Measurements from ENCODE around the gene CD274. TPM values are rescaled to one million over a fixed set of nuclear protein-coding genes. Genes with fewer than 3 reads are reported as not detected.

The CD274 gene
- total RNA-seq, 2 experiments from 2014 or later: 25.0 to 30.1 TPM

DNA sequence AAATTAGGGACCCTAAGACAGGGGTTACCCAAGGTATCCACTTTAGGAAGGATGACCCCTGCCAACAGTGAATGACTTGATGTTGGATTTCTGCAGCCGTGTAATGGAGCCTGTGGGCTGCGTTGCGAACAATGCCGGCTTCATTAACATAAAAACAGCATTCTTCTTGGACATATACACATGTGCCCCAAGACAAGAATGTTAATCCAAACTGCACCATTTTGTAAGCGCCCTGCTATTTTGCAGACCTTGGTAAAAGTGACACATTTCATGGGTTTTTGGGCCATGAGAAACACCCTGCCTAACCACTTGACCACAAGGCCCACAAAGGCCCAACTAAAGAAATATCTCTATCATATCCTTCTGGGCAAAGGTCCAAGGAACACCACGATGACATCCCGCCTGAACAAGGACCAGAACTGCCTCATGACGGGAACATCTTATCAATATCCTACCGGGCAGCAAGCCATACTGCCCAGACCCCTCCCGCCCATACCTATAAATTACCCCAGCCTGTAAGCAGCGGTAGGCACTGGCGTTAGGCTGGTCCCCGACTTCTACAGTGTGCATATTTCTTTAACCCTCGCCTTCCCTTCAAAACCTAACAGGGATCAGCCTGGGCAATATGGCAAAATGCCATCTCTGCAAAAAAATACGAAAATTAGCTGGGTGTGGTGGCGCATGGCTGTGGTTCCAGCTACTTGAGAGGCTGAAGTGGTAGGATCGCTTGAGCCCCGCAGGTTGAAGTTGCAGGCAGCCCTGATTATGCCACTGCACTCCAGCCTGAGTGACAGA is 50.3 kb downstream of the CD274 start:
- H3K36me3 Mint-ChIP-seq (ENCODE audit: low read depth): peaks cover 6% of the 10 kb centered on the region
- ChIA-PET CTCF (interaction anchor here (1.2 kb wide), 1 partner anchor 10 kb away, joined by 4 read pairs; the partner anchor contains the start of gene PDCD1LG2), POLR2A (no interaction called here)
- ATAC-seq: no peak
- no peak overlapping the region for H3K27ac Mint-ChIP-seq
- H3K27me3 Mint-ChIP-seq: peaks cover 4% of the 10 kb centered on the region
- H3K4me1 Mint-ChIP-seq: peaks cover 7% of the 10 kb centered on the region
- intact Hi-C loops (cut with DNase I, micrococcal nuclease): no loop called here
- peaks cover 14% of the 10 kb centered on the region for H3K9me3 Mint-ChIP-seq (ENCODE audit: low read depth)
- DNase-seq: no peak
- H3K4me3 Mint-ChIP-seq: no peak overlapping the region

DNA sequence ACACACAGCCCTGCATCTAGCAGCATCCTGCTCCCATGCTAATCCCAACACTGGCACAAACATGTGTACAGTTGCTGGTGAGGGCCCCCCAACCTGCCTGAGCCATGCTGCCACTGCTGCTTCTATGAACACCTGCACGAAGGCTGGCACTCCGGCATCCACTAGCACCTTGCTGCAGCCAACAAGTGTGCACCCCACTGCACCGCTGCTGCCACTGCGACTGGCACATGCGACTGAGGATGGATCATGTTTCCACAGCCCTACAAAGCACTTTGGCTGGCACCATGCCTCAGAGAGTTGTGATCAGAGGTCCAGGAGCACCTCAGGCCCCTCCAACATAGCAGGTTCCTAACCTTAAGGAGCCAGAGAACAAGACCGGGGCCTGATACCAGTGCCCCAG is 52.2 kb downstream of the CD274 start:
- ATAC-seq (no peak), DNase-seq (no peak)
- H3K27ac Mint-ChIP-seq: no peak overlapping the region
- H3K4me3 Mint-ChIP-seq: no peak overlapping the region
- intact Hi-C loops (cut with DNase I, micrococcal nuclease): no loop called here
- peaks cover 20% of the 10 kb centered on the region for H3K9me3 Mint-ChIP-seq (ENCODE audit: low read depth)
- peaks cover 7% of the 10 kb centered on the region for H3K4me1 Mint-ChIP-seq
- CTCF ChIA-PET: interaction anchor here (0.6 kb wide), 1 partner anchor 88 kb away, joined by 3 read pairs; no protein-coding TSS in a partner anchor
- POLR2A ChIA-PET: no interaction called here
- H3K36me3 Mint-ChIP-seq (ENCODE audit: low read depth): peaks cover 11% of the 10 kb centered on the region
- H3K27me3 Mint-ChIP-seq: peaks cover 4% of the 10 kb centered on the region

DNA sequence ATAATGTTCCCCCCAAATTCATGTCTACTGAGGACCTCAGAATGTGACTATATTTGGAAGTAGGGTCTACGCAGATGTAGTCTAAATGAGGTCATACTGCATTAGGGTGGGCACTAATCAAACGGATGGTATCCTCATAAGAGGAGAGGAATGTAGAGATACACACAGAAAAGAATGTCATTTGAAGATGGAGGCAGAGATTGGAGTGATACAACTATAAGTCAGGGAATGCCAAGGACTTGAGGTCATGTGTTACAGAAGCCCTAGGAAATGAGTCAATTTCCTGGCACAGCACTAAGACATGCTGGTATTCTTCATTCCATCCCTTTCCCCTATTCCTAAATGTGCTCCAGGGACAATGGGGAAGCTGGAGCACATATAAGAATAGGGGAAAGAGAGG is 59.2 kb downstream of the CD274 start:
- H3K36me3 Mint-ChIP-seq (ENCODE audit: low read depth): peaks cover 5% of the 10 kb centered on the region
- no peak overlapping the region for H3K4me3 Mint-ChIP-seq
- ATAC-seq: no peak
- intact Hi-C loops (cut with DNase I, micrococcal nuclease): no loop called here
- no peak for DNase-seq
- H3K27ac Mint-ChIP-seq: peak overlapping the region; percentile 89
- CTCF ChIA-PET: interaction anchor here (0.9 to 1.9 kb wide), 4 partner anchors 16 to 99 kb away, joined by 3 to 8 read pairs (median 4); no protein-coding TSS in a partner anchor
- POLR2A ChIA-PET: no interaction called here
- H3K9me3 Mint-ChIP-seq (ENCODE audit: low read depth): peaks cover 11% of the 10 kb centered on the region
- H3K27me3 Mint-ChIP-seq: peaks cover under 1% of the 10 kb centered on the region
- peaks cover 56% of the 10 kb centered on the region for H3K4me1 Mint-ChIP-seq

DNA sequence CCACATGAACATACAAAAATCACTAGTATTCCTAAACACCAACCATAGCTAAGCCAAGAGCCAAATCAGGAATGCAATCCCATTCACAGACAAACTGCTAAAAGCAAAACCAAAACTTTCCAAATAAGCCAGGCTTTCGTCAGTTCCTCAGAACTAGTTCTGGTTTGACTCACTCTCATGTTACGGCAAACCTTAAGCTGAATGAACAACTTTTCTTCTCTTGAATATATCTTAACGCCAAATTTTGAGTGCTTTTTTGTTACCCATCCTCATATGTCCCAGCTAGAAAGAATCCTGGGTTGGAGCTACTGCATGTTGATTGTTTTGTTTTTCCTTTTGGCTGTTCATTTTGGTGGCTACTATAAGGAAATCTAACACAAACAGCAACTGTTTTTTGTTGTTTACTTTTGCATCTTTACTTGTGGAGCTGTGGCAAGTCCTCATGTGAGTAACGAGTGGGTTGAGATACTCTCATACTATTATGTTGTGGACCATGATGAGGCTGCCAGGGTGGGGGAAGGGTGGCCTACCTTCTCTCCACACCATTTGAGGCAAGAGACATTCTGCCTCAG is 60.1 kb downstream of the CD274 start, which contains the start of gene PDCD1LG2:
TSS of gene PDCD1LG2 (plus strand) at position 172 of the 572 bp plus-strand sequence. CDS start 12,016 bp downstream, outside the sequence.
- H3K27me3 Mint-ChIP-seq: no peaks in the 10 kb centered on the region
- peaks cover 5% of the 10 kb centered on the region for H3K36me3 Mint-ChIP-seq (ENCODE audit: low read depth)
- intact Hi-C loops (cut with DNase I, micrococcal nuclease): loop anchor here (1.0 to 2.0 kb wide), 6 partner anchors 16 to 76 kb away; partner anchors contain the start of gene CD274 (in 1 of the 2)
- peak within 1 kb of the TSS; percentile 89 for H3K27ac Mint-ChIP-seq
- ATAC-seq (peak; percentile 92), DNase-seq (peak; percentile 78)
- peaks cover 50% of the 10 kb centered on the region for H3K4me1 Mint-ChIP-seq
- H3K4me3 Mint-ChIP-seq: peak within 1 kb of the TSS; percentile 64
- ChIA-PET POLR2A (interaction anchor here (0.6 to 1.4 kb wide), 3 partner anchors 51 to 534 kb away, joined by 4 to 6 read pairs (median 4); no protein-coding TSS in a partner anchor), CTCF (interaction anchor here (0.8 to 2.2 kb wide), 18 partner anchors 9 to 537 kb away, joined by 3 to 8 read pairs (median 4); partner anchors contain the start of gene CD274)
- peaks cover 6% of the 10 kb centered on the region for H3K9me3 Mint-ChIP-seq (ENCODE audit: low read depth)

DNA sequence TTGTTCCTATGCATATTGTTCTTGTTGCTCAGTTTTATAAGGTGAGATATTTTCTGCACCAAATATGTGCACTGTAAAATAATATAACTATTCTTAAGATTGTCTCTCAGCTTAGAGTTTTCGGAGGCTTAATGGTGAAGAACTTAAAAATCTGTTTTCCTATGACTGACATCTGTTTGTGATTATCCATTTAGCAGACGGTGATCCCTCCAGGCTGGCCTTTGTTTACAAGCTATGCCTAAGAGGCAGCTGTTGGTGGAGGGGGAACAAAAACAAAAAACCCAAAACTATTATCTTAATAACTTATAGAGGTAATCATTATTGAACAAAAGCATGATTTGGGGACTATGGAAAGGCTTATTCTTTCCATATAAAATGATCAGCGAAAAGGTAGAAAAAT is 60.6 kb downstream of the CD274 start:
- Mint-ChIP-seq H3K36me3 (ENCODE audit: low read depth) (peaks cover 5% of the 10 kb centered on the region), H3K27ac (peak overlapping the region; percentile 89), H3K27me3 (no peaks in the 10 kb centered on the region), H3K4me1 (peaks cover 50% of the 10 kb centered on the region), H3K4me3 (peak overlapping the region; percentile 64), H3K9me3 (ENCODE audit: low read depth) (peaks cover 6% of the 10 kb centered on the region)
- ATAC-seq (no peak), DNase-seq (no peak)
- intact Hi-C loops (cut with DNase I, micrococcal nuclease): loop anchor here (1.0 to 2.0 kb wide), 6 partner anchors 16 to 76 kb away; partner anchors contain the start of gene CD274 (in 1 of the 2)
- CTCF ChIA-PET: interaction anchor here (0.6 to 2.2 kb wide), 16 partner anchors 9 to 537 kb away, joined by 3 to 8 read pairs (median 4); partner anchors contain the start of gene CD274
- POLR2A ChIA-PET: interaction anchor here (0.6 to 1.4 kb wide), 3 partner anchors 52 to 535 kb away, joined by 4 to 6 read pairs (median 4); no protein-coding TSS in a partner anchor

DNA sequence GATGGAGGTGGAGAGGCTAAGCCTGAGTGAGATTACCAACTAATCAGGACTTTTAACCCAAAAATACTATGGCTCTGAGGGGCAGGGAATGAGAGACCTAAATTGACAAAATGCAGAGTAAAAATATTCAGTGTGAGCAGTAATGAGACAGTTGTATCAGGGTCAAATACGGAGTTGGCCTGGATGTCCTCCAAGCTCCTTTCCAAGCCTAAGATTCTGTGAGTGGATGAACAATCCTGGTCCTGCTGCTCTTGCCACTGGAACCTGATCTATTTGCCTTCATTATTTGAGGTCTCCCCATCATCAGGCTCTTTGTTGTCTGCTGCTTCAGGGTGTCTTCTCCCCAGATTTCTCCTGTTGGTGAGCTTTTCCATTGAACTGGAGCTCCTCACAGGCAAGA is 61.1 kb downstream of the CD274 start:
- POLR2A ChIA-PET: no interaction called here
- peaks cover 50% of the 10 kb centered on the region for H3K4me1 Mint-ChIP-seq

DNA sequence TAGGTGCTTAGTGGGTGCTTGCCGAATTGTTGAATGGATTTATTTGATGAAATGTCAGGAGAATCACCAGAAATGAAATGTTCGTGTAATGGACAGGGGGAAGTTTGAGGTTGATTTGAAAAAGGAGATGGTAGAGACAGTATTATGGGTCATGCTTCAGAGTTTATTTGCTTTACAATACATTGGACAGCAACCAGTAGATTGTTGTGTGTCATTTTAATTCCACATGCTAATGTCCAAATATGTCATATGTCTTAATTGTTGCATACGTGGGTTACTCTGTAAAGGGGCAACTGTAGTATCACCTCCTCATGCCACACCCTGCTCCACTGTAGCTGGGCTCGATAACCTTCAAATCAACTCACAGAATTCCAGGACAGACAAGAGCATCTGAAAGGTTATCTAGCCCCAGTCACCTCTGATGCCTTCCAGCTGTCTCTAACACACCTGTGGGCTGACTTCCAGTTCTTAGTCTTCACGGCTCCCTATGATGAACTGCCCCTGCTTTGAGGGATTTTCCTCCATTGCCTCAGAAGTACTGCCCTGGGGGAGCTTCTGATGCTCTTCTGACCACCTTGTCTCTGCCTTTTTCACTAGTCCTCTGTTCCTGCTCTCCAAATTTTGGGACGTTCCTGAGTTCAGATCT is 61.7 kb downstream of the CD274 start:
- ChIA-PET CTCF (interaction anchor here (1.2 to 2.2 kb wide), 3 partner anchors 10 to 538 kb away, joined by 3 to 7 read pairs (median 5); no protein-coding TSS in a partner anchor), POLR2A (no interaction called here)
- H3K4me3 Mint-ChIP-seq: peak overlapping the region; percentile 64
- H3K27me3 Mint-ChIP-seq: no peaks in the 10 kb centered on the region
- peak overlapping the region; percentile 55 for H3K27ac Mint-ChIP-seq
- H3K9me3 Mint-ChIP-seq (ENCODE audit: low read depth): peaks cover 1% of the 10 kb centered on the region
- no peak for DNase-seq
- peaks cover 2% of the 10 kb centered on the region for H3K36me3 Mint-ChIP-seq (ENCODE audit: low read depth)
- peaks cover 52% of the 10 kb centered on the region for H3K4me1 Mint-ChIP-seq
- intact Hi-C loops (cut with DNase I, micrococcal nuclease): loop anchor here (2.0 kb wide), 3 partner anchors 17 to 75 kb away; partner anchors contain the start of gene CD274 (in 1 of the 2)
- no peak for ATAC-seq

More for the DNA sequence above, 61.1 kb downstream of the CD274 start:
- intact Hi-C loops (cut with DNase I, micrococcal nuclease): loop anchor here (2.0 kb wide), 3 partner anchors 17 to 75 kb away; partner anchors contain the start of gene CD274 (in 1 of the 2)
- ATAC-seq (no peak), DNase-seq (no peak)
- Mint-ChIP-seq H3K36me3 (ENCODE audit: low read depth) (peaks cover 5% of the 10 kb centered on the region), H3K27ac (peak overlapping the region; percentile 89), H3K4me3 (peak overlapping the region; percentile 64), H3K9me3 (ENCODE audit: low read depth) (peaks cover 6% of the 10 kb centered on the region), H3K27me3 (no peaks in the 10 kb centered on the region)
- CTCF ChIA-PET: interaction anchor here (0.6 to 2.2 kb wide), 10 partner anchors 10 to 538 kb away, joined by 3 to 8 read pairs (median 4); partner anchors contain the start of gene CD274

DNA sequence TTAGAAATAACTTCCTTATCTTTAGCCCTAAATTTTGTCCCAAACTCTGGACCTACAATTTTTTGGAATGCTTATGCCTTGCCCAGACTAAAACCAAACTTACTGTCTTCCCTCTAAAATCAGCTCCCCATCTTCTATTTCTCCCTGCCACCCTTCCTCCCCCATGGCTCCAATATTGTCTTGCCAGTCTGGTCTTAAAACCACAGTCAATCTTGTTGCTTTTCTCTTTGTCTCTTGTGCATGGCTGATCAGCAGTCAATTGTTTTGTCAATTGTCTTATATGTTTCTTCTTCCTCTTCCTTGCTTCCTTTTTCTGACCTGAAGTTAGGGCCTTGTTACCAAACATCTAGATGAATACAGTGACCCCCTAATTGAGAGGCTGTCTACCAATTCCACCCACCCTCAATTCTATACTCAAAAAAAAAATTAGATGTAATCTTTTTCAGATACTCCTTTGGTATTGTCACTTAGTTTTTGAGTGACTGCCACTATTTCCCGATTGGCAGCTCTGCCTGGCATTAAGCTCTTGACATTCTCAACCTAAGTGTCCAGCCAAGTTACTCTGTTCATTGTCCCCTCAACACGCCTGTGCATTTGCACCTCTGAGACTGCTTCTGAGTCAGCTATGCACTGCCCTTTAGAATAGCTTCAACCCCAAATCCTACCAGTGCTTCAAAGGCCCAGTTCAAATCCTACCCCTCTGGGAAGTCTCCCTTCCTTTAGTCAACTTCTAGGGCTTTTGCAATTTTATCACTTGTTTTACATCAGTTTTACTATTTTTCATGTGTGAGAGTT is 62.5 kb downstream of the CD274 start:
- DNase-seq: no peak
- intact Hi-C loops (cut with DNase I, micrococcal nuclease): no loop called here
- CTCF ChIA-PET: no interaction called here
- Mint-ChIP-seq H3K27me3 (no peaks in the 10 kb centered on the region), H3K4me3 (no peak overlapping the region), H3K9me3 (ENCODE audit: low read depth) (no peaks in the 10 kb centered on the region), H3K27ac (no peak overlapping the region), H3K4me1 (peaks cover 58% of the 10 kb centered on the region), H3K36me3 (ENCODE audit: low read depth) (no peaks in the 10 kb centered on the region)
- ATAC-seq: no peak
- POLR2A ChIA-PET: no interaction called here

DNA sequence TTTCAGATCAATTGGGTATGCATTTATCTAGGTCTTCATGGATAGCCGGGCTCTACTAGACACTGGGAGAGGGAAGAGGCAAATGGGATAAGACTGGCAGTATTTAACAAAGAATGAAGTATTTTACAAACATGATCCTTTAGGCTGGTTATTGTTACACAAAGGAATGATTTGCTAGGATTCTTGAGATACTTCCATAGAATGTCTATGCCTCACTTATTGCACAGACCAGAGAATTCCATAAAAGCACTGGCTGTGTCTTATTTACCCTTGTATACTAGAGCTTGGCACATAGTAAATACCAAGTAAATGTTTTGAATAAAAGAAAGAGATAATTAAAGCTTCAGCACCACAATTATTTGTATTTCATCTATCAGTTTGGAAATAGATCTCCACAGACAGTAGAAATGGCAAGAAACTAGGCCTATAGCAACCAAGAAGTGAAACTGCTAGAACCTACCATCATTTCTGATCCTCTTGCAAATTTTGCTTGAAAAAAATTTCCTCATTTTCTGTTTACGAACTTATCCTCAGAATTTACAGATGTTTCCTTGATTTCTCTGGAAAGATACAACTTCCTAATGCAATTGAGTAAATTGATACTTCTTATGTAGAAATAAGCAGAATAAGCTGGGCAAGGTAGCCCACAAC is 63.7 kb downstream of the CD274 start:
- CTCF ChIA-PET: no interaction called here
- intact Hi-C loops (cut with DNase I, micrococcal nuclease): no loop called here

DNA sequence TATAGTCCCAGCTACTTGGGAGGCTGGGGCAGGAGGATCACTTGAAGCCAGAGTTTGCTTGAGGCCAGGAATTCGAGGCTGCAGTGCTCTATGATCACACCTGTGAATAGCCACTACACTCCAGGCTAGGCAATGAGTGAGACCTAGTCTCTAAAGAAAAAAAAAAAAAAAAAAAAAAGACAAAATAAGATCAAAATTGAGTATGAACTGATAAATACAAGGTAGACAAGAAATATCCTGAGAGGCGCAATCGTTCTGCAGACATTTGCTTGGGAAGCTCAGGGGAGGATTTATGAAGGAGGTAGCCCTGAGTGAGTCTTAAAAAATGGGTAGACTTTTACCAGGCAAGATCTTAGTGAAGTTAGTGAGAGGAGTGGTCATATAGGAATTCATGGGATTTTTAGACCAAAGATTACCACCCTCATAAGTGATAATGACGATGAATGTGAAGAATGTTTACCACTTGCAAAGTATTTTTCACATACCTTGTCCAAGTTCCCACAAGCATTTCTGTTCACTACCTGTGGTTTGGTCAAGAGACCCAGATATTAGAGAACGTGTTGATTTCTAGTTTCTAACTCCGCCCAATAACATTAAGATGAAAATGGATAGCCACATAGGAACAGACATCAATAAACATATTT is 64.4 kb downstream of the CD274 start:
- H3K4me1 Mint-ChIP-seq: peaks cover 60% of the 10 kb centered on the region
- H3K36me3 Mint-ChIP-seq (ENCODE audit: low read depth): no peaks in the 10 kb centered on the region
- ChIA-PET POLR2A (interaction anchor here (0.6 kb wide), 1 partner anchor 250 kb away, joined by 4 read pairs; no protein-coding TSS in a partner anchor), CTCF (no interaction called here)
- no peaks in the 10 kb centered on the region for H3K27me3 Mint-ChIP-seq
- no peak for DNase-seq
- intact Hi-C loops (cut with DNase I, micrococcal nuclease): no loop called here
- no peak for ATAC-seq
- peaks cover 2% of the 10 kb centered on the region for H3K9me3 Mint-ChIP-seq (ENCODE audit: low read depth)
- H3K27ac Mint-ChIP-seq: no peak overlapping the region
- no peak overlapping the region for H3K4me3 Mint-ChIP-seq

More for the DNA sequence above, 63.7 kb downstream of the CD274 start:
- no peak for DNase-seq
- Mint-ChIP-seq H3K36me3 (ENCODE audit: low read depth) (no peaks in the 10 kb centered on the region), H3K4me3 (no peak overlapping the region), H3K27me3 (no peaks in the 10 kb centered on the region), H3K27ac (no peak overlapping the region), H3K9me3 (ENCODE audit: low read depth) (no peaks in the 10 kb centered on the region), H3K4me1 (peaks cover 60% of the 10 kb centered on the region)
- POLR2A ChIA-PET: no interaction called here
- no peak for ATAC-seq
